ENCODE results near the gene PRDM16.
A peak's percentile ranks its signal among the peaks of the same experiment; 100 is the strongest.

Gene PRDM16

DNA sequence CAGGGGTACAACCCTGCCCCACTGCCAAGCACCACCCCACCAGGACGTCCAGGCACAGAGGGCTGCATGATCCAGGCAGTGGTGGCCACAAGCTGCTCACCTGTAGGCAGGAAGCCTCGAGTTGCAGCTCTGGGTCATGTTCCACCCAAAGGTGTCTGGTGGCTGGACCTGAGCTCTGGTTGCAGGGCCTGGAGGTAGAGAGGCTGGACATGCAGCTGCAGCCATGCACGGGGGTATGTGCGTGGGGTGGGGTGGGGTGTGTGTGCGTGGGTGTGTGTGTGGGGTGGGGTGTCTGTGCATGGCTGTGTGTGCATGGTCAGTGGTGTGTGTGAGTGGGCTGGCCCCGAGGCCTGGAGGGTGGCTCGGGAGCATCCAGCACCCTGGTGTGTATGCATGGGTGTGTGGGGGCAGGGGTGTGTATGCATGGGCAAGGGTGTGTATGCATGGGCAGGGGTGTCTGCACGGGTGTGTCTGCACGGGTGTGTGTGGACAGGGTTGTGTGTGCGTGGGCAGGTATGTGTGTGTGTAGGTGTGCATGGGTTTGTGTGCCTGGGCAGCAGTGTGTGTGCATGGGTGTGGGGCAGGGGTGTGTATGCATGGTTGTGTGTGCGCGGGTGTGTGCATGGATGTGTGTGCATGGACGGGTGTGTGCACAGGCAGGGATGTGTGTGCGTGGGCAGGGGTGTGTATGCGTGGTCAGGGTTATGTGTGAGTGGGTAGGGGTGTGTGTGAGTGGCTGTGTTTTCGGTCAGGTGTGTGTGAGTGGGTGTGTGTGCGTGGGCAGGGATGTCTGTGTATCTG lies 401.0 kb downstream of the PRDM16 start:
- DNase-seq (ENCODE audit: low read depth, low spot score): no peak

GRCh38 chr1:3470650-3471355 lies 401.8 kb downstream of the PRDM16 start:
- no peak for DNase-seq (ENCODE audit: low read depth, low spot score)

- peak; percentile 96 for DNase-seq (ENCODE audit: low read depth, low spot score)
Measured at GRCh38 chr1:3471356-3472087, 402.5 kb downstream of the PRDM16 start.

DNA sequence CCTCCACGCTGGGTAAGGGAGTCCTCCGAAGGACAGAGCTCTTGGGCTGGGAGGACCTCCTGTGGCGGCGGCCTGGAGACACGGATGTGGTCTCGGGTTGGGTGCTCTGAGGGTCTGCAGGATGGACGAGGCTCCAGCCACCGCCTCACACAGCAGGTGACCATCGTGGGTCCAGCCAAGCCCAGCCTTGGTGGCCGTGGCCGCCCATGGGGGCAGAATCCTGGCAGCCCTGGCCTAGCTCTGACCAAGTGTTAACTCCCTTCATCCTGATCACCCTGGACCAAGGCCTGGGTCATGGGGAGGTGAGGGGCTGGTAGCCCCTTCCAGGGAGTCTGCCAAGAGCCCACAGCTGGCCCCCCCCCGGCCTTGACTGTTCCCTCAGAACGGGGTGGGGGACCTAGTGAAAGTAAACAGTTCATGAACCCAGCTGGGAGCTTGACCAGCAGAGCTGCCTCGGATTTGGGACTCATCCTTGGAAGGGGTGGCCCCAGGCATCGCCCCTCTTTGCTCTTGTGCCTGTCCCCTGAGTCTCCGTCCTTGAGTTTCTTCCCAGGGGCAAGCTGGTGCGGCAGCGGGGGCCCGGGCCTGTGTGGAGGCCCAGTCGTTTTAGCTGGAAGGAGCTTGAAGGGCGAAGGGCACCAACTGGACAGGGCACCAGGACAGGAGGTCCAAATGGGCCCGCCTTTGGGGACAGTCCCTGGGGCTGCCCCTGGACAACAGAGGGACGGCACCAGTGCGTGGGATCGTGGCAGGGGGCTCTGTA lies 403.3 kb downstream of the PRDM16 start:
- DNase-seq (ENCODE audit: low read depth, low spot score): no peak

- DNase-seq (ENCODE audit: low read depth, low spot score): no peak
Measured at GRCh38 chr1:3472906-3473305, 403.9 kb downstream of the PRDM16 start.

GRCh38 chr1:3473381-3473844 lies 404.4 kb downstream of the PRDM16 start:
- DNase-seq (ENCODE audit: low read depth, low spot score): peak; percentile 97

- no peak for DNase-seq (ENCODE audit: low read depth, low spot score)
Measured at GRCh38 chr1:3474016-3474415, 405.0 kb downstream of the PRDM16 start.

DNA sequence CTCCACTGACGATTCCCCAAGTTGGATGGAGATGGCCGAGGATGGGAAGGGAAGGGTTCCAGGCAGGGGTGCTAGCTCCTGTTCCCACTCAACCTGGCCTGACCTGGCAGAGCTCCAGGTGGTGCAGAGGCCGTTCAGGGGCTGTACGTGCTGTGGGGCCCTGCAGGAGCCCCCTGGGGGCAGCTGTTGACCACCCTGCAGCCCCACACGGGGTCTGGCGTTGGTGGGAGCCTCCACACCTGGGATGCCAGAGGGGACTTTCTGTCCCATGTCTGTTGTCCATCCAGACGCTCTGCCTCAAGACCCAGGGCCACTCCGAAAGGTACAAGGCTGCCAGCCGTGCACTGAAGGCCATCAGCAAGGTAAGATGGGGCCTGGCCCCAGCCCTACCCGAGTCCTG lies 405.4 kb downstream of the PRDM16 start:
- DNase-seq (ENCODE audit: low read depth, low spot score): no peak

GRCh38 chr1:3475839-3476573 lies 407.0 kb downstream of the PRDM16 start:
- no peak for DNase-seq (ENCODE audit: low read depth, low spot score)

DNA sequence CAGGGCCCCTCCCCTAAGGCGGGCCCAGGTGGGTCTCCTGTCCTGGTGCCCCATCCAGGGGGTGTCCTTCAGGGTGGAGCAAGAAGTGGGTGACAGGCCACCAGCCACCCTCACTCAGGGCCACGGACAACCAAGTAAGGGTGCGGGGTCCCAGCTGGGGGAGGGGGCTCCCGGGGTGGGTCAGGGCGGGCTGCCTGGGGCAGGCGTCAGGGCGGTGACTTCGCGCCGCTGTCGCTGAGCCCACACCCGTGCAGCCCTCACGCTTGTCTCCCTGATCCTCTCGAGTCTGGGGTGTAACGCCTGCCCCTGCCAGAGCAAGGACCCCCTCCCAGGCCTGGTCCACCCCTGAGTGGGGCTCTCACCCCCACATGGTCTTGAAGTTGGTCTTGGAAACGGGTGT lies 407.7 kb downstream of the PRDM16 start:
- no peak for DNase-seq (ENCODE audit: low read depth, low spot score)

DNA sequence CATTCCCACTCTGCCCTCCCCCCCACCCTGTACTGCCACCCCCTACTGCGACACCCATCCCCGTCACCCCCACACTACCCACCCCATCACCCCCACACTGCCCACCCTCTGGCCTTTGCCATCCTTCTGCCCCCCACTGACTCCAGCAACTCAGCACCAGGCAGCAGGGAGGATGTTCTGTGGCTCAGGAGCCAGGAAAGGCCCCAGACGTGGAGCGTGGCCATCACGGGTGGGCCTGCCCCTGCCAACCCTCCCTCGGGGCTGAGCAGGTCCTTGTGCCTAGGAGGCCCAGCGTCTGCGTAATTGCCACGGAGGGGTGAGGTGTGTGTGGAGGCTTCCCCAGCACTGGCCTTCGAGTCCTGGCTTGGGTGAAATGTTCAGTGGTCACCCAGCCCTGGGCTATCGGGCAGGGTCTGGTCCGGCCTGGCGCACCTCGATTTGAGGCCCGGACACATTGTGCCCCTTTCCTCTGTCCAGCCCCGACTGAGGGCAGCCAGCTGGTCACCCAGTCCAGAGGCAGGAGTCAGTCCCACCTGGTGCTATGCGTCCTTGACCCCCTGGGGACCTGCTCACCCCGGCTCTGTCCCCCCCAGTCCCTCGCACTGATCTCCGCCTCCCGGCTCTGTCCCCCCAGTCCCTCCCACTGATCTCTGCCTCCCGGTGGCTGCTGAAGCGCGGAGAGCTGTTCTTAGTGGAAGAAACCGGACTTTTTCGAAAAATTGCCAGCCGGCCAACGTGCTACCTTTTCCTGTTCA lies 408.4 kb downstream of the PRDM16 start:
- no peak for DNase-seq (ENCODE audit: low read depth, low spot score)

- DNase-seq (ENCODE audit: low read depth, low spot score): no peak
Measured at GRCh38 chr1:3478187-3478586, 409.2 kb downstream of the PRDM16 start.

DNA sequence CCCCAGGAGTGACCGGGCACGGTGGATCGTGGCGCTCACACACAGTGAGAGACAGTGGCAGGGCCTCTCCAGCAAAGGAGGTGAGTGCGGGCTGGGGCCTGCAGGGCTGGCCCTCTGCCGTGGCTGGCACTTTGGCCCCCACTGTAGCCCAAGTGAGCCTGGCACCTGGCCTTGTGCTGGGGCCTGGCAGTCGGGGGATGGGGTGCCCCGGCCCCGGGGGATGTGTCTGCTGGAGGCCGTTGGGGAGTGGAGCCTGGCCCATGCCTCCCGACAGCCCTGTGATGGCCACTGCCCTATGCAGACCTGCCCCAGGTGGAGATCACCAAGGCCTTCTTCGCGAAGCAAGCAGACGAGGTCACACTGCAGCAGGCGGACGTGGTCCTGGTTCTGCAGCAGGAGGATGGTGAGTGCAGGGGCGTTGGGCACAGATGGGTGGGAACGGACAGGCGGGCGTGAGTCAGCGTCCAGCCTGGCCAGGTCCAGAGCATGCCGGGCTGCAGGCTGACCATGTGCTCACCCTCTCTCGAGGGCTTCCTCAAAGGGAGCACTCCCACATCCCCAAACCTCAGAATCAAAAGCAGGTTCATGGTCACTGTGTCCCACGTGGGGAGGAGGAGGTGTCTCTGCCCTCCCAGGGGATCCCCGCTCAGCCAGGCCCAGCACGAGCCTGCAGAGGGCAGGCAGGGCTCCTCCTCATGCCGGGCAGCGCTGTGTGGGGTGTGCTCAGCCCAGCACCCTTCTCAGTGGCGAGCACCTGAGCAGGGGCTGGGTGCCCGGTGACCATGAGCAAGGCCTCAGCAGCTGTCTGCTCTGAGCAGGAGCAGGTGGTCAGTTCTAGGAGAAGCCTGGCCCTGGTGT lies 410.7 kb downstream of the PRDM16 start:
- DNase-seq (ENCODE audit: low read depth, low spot score): no peak

DNA sequence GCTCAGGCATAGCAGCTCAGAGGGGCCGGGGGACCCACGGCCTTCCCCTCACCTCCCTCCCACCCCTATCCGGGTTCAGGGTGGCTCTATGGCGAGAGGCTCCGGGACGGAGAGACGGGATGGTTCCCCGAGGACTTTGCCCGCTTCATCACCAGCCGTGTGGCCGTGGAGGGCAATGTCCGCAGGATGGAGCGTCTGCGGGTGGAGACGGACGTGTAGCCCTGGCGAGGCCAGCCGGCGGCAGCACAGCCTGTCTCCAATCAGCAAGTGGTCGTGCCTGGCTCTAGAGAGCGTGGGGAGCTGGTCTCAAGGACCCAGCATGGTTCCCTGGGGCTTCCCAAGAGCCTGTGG lies 411.3 kb downstream of the PRDM16 start:
- DNase-seq (ENCODE audit: low read depth, low spot score): no peak

DNA sequence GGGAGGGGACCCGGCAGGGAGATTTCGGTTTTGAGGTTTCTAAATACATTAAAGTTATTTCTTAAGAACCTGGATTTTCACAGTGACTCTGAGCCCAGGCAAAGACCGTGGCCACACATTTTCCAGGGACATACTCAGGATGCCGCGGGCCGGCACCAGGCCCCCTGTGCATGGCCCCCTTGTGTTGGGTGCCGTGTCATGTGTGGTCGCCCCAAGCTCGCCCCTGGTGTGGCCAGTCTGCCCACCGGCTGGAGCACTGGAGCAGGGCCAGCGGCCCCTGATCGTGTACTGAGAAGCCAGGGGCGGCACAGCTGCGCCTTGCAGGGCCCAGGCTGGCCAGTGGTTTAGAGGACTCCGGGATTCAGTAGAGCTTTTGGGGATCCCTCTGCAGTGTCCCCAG lies 412.0 kb downstream of the PRDM16 start:
- DNase-seq (ENCODE audit: low read depth, low spot score): no peak

GRCh38 chr1:3481836-3482375 lies 412.9 kb downstream of the PRDM16 start:
- no peak for DNase-seq (ENCODE audit: low read depth, low spot score)

DNA sequence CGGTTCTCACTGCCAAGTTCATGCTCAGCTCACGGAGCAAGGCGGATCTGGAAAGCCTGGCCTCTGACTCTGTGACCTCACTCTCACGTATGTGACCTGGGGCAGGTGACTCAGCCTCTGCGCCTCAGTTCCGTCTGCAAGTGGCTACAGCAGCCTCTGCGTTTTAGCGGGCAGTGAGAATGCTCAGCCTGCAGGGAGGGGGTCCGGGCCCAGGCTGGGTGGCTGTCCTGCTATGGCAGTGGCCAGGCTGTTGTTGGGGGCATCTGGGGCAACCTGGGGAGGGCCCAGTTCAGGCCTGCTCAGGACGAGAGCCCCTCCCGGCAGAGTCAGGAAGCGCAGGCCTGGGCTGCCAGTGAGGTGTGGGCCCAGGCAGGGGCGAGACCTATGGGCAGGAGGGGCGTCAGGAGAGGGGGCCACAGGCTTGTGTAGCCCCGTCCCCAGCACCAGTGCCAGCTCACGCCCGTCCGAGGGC lies 413.4 kb downstream of the PRDM16 start:
- DNase-seq (ENCODE audit: low read depth, low spot score): no peak

- no peak for DNase-seq (ENCODE audit: low read depth, low spot score)
Measured at GRCh38 chr1:3483380-3483779, 414.4 kb downstream of the PRDM16 start.
